Omental fat pad (tissue), 4 donors: Measurements from ENCODE around the gene NDUFS8. TPM values are rescaled to one million over a fixed set of nuclear protein-coding genes. Genes with fewer than 3 reads are reported as not detected.

Experiments used
- ATAC-seq: fragments of 150-250 bp; one replicate; pipeline ENCODE4 v1.9.1; 2016; ENCODE audit warnings: mild to moderate bottlenecking, moderate library complexity; ENCODE audit not compliant: low FRiP score
- DNase-seq: peaks from one replicate; pipeline ENCODE4 v3.0.0-alpha.2; 2019; ENCODE audit warnings: low spot score
- total RNA-seq, 4 donors: library from RNA; depleted of rRNA; stranded (reverse); fragments of >200 nt; gene quantifications; one replicate each; pipeline ENCODE4 v1.1.0, GENCODE V29; 2016
- TF ChIP-seq, protein P1 (sequence below), 3 donors: fragments of 450-650 bp; IDR thresholded peaks; one replicate each; pipeline ENCODE4 v1.5.1; 2016 to 2017; ENCODE audit warnings: antibody characterized with exemption in 3 of 3, mild to moderate bottlenecking in 3 of 3, moderate library complexity in 2 of 3

Gene NDUFS8
- total RNA-seq, 4 donors from 2014 or later = 91.1 to 155 (median 128) TPM

DNA sequence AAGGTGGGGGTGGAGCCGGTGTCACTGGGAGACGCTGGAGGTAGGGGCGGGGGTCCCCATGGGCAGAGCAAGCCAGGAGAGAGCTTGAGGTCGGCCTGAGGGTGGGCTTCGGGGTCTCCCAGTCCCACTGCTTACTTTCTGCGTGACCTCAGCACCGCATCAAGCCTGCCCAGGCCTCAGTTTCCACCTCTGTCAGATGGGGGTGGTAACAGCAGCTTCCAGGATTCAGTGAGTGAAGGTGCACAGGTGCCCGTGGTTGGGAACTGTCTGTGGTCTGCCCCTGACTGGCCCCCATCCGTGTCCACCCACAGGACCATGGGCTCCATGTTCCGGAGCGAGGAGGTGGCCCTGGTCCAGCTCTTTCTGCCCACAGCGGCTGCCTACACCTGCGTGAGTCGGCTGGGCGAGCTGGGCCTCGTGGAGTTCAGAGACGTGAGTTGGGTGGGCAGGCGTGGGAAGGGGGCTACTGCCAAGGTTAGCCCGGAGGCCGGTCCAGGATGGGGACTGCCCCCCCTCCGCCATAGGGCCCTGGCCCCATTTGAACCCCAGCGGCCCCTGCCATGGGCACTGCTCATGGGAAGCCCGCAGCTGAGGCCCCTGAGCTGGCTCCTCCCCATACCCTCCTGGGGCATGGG, 10.6 kb downstream of the NDUFS8 start:
- TF ChIP-seq, protein P1, sequence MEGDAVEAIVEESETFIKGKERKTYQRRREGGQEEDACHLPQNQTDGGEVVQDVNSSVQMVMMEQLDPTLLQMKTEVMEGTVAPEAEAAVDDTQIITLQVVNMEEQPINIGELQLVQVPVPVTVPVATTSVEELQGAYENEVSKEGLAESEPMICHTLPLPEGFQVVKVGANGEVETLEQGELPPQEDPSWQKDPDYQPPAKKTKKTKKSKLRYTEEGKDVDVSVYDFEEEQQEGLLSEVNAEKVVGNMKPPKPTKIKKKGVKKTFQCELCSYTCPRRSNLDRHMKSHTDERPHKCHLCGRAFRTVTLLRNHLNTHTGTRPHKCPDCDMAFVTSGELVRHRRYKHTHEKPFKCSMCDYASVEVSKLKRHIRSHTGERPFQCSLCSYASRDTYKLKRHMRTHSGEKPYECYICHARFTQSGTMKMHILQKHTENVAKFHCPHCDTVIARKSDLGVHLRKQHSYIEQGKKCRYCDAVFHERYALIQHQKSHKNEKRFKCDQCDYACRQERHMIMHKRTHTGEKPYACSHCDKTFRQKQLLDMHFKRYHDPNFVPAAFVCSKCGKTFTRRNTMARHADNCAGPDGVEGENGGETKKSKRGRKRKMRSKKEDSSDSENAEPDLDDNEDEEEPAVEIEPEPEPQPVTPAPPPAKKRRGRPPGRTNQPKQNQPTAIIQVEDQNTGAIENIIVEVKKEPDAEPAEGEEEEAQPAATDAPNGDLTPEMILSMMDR (IDR thresholded peaks at IDR 0.05) = no peak
- no peak for ATAC-seq
- DNase-seq = no peak

DNA sequence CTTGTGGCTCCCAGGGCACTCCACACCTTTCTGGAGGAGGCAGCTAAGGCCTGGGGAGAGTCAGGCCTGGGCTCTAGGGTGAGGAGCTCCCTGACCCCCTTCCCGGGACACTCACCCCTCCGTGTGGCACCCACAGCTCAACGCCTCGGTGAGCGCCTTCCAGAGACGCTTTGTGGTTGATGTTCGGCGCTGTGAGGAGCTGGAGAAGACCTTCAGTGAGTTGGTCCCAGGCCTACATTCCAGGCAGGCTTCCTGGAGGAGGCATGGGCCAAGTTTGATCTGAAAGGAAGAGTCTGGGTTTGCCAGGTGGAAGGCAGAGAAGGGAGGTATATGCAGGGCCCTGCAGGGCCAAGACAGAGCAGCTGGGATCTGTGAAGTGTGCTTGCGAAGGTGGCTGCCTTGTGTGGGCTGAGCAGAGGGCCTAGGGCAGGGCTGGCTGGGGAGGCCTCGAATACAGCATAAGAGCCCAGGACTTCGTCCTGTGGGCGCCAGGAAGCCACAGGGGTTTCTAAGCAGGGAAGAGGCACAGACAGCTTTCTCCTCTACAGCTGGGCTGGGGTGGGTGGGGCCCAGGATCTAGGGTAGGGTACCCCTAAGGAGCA, 11.2 kb downstream of the NDUFS8 start:
- no peak for DNase-seq
- no peak for ATAC-seq
- TF ChIP-seq, protein P1 (IDR thresholded peaks at IDR 0.05) = no peak

DNA sequence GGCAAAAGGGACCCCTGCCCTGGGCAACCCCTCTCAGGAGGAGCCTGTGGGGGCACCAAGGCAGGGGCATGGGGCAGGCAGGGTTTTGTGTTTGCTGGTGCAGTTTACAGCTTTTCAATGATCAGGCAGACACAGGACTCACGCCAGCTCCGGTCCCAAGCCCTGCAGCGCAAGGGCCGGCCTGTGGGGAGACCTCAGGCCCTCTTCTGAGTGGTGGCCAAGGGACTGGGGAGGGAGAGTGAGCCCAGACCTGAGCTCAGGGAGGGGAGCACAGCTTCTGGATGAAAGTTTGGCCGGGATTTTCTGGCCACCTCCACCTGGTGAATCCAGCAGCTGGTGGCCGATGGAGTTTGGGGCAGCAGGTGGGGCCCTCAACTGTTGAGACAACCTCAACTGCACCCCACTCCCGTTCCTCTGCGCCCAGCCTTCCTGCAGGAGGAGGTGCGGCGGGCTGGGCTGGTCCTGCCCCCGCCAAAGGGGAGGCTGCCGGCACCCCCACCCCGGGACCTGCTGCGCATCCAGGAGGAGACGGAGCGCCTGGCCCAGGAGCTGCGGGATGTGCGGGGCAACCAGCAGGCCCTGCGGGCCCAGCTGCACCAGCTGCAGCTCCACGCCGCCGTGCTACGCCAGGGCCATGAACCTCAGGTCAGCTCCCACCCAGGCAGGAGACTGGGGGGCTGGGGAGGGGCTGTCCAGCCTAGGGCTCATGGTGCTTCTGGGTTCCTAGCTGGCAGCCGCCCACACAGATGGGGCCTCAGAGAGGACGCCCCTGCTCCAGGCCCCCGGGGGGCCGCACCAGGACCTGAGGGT, 11.9 kb downstream of the NDUFS8 start:
- DNase-seq = no peak

DNA sequence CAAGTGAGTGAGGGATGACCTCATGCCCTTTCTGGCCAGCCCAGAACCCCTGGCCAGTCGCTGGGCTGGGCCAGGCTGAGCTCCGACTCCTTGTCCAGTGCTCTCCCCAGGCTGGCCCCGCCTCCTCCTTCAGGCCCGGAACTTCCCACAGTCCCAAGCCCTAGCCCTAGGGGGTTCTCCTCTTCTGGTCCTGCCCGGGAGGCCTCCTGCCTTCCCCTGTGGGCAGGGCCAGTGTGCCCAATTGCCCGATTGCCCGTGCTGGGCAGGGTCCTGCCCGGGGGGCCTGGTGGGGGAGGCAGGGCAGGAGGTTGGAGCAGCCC, 12.5 kb downstream of the NDUFS8 start:
- no peak for ATAC-seq
- TF ChIP-seq, protein P1 (IDR thresholded peaks at IDR 0.05) = no peak
- DNase-seq = no peak

More for the DNA sequence above, 11.9 kb downstream of the NDUFS8 start:
- TF ChIP-seq, protein P1 (IDR thresholded peaks at IDR 0.05) = no peak
- ATAC-seq = no peak

DNA sequence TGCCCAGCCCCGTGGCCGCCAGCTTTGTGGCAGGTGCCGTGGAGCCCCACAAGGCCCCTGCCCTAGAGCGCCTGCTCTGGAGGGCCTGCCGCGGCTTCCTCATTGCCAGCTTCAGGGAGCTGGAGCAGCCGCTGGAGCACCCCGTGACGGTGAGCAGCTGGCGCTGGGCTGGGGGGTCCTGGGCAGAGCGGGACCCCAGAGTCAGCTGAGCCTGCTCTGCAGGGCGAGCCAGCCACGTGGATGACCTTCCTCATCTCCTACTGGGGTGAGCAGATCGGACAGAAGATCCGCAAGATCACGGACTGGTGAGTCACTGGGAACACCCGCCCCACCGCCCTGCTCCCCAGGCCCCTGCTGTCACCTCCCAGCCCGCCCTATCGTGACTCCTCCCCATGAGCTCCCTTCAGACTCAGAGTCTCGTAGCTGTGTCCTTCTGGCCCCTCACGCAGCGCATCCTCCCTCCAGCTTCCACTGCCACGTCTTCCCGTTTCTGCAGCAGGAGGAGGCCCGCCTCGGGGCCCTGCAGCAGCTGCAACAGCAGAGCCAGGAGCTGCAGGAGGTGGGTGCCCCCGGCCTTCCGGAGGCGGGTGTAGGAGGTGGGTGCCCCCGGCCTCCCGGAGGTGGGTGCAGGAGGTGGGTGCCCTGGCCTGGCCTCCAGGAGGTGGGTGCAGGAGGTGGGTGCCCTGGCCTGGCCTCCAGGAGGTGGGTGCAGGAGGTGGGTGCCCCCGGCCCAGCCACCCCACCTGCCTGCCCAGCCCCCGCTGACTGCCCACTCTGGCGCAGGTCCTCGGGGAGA, 13.1 kb downstream of the NDUFS8 start:
- TF ChIP-seq, protein P1 (IDR thresholded peaks at IDR 0.05) = no peak
- no peak for ATAC-seq
- no peak for DNase-seq

DNA sequence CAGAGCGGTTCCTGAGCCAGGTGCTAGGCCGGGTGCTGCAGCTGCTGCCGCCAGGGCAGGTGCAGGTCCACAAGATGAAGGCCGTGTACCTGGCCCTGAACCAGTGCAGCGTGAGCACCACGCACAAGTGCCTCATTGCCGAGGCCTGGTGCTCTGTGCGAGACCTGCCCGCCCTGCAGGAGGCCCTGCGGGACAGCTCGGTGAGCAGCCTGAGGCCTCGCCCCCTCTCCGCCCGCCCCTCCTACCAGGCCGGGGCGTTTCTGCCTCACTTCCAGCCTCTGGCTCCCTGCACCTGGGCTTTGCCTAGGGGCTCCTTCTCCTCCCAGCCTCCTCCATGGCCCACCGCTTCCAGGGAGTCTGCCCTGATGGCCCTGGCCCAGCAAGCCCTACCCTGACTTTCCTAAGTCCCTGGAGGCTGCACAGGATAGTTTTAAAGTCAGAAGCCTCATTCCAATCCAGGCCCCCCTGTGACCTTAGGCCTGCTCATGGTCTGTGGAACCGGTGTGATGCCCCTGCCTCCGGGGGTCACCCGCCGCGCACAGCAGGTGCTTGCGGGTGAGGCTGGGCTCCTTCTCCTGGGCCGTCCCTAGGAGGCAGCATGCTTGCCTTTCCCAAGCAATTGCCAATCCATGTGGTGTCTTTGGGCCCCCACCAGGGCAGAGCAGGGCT, 13.8 kb downstream of the NDUFS8 start:
- ATAC-seq (no peak), DNase-seq (no peak)
- TF ChIP-seq, protein P1 (IDR thresholded peaks at IDR 0.05) = no peak
